Activated B cell treated with CpG ODN at 0.5 μM for 24 hours (primary cell): ENCODE results near the gene FBXW2. TPM values are rescaled to one million over a fixed set of nuclear protein-coding genes. Genes with fewer than 3 reads are reported as not detected.

Experiments used
- ATAC-seq: fragments of 200-7000 bp; cut with Tn5 transposase; one replicate; pipeline ENCODE4 v1.10.0; 2021; ENCODE audit warnings: low read depth, mild to moderate bottlenecking, moderate library complexity
- CTCF ChIA-PET: fragments of 350-600 bp; sonication (Branson Sonifier 250); formaldehyde crosslinking; loops from one replicate; lab custom pipeline; 2021; ENCODE audit warnings: antibody characterized with exemption; lab: Charles Lee
- POLR2A ChIA-PET: fragments of 350-600 bp; sonication (Branson Sonifier 250); formaldehyde crosslinking; loops from one replicate; lab custom pipeline; 2021; ENCODE audit warnings: antibody characterized with exemption; lab: Charles Lee
- DNase-seq: peaks from one replicate; pipeline ENCODE4 v3.0.0; 2022
- H3K27ac Mint-ChIP-seq: one replicate; pipeline ENCODE4 v1.8.0; 2020; ENCODE audit warnings: mixed read lengths
- H3K27me3 Mint-ChIP-seq: one replicate; pipeline ENCODE4 v1.8.0; 2021; ENCODE audit warnings: mixed read lengths
- H3K36me3 Mint-ChIP-seq: one replicate; pipeline ENCODE4 v1.8.0; 2021; ENCODE audit warnings: low read depth, mixed read lengths
- H3K4me1 Mint-ChIP-seq: one replicate; pipeline ENCODE4 v1.8.0; 2021; ENCODE audit warnings: mixed read lengths
- H3K4me3 Mint-ChIP-seq: one replicate; pipeline ENCODE4 v1.8.0; 2020; ENCODE audit warnings: mild to moderate bottlenecking, mixed read lengths
- H3K9me3 Mint-ChIP-seq: one replicate; pipeline ENCODE4 v1.8.0; 2020; ENCODE audit warnings: mixed read lengths
- intact Hi-C: fragments of 100-400 bp; cut with micrococcal nuclease; formaldehyde crosslinking; loops from one replicate; pipeline ENCODE4 v1.15.1; 2024
- total RNA-seq: library from RNA; stranded (reverse); gene quantifications from 2 replicates; pipeline ENCODE4 v1.2.3, GENCODE V29; 2022
- TF ChIP-seq, protein P1 (sequence below): fragments of 200-600 bp; IDR thresholded peaks from one replicate; pipeline ENCODE4 v1.8.0; 2022; ENCODE audit warnings: antibody characterized with exemption, mild to moderate bottlenecking

Gene FBXW2
- total RNA-seq, 1 donor from 2014 or later: 77.9 TPM

DNA sequence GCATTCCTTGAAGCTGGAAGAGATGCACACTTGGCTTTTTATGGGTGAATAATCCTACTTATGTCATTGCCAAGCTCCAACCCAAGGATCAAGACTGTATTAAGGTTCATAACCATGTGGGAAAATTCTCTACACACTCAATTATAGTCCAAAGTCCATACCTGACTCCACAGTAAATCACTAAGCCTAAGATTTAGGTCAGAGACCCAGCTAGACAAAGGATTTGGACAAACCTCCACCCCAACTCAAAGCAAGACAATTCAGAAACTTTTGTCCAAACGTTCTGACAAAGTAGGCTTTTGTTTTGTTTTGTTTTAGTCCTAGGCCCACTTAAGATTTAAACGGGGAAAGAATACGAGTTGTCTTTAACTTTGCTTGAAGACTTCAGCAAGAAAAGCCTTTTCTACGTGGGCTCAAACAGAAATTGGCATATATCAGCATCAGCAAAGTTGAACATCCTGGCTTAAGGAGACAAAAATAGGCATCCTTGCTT, 80.6 kb downstream of the FBXW2 start:
- Mint-ChIP-seq H3K36me3 (peaks cover 6% of the 10 kb centered on the region), H3K27ac (peak overlapping the region; percentile 86)
- intact Hi-C loops: loop anchor here (5.0 kb wide), 3 partner anchors 80 to 490 kb away; partner anchors contain the start of genes FBXW2 and RAB14

DNA sequence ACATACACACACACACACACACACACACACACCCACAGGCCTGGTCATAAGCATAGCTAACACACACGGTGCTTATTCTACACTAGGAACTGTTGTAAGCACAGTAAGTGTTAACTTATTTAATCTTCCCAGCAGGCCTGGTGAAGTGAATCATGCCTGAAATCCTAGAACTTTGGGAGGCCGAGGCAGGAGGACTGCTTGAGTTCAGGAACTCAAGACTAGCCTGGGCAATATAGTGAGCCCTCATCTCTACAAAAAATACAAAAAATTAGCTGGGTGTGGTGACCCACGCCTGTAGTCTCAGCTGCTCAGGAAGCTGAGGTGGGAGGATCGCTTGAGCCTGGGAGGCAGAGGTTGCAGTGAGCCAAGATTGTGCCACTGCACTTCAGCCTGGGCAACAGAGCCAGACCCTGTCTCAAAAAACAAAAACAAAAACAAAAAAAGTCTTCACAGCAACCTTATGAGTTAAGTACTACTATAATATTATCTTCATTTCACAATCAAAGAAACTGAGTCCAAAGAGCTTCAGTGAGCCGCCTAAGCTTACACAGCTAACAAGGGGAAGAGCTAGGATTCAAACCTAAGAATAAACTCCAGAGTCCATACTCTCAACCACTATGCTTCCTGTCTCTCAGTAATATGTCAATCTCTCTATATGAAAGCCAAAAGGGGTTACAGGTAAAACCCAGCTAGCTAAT, 81.2 kb downstream of the FBXW2 start:
- H3K9me3 Mint-ChIP-seq: no peaks in the 10 kb centered on the region
- CTCF ChIA-PET: interaction anchor here (1.5 kb wide), 1 partner anchor 92 kb away, joined by 10 read pairs; no protein-coding TSS in a partner anchor
- peak overlapping the region; percentile 90 for H3K4me3 Mint-ChIP-seq
- ATAC-seq (no peak), DNase-seq (no peak)
- TF ChIP-seq, protein P1, sequence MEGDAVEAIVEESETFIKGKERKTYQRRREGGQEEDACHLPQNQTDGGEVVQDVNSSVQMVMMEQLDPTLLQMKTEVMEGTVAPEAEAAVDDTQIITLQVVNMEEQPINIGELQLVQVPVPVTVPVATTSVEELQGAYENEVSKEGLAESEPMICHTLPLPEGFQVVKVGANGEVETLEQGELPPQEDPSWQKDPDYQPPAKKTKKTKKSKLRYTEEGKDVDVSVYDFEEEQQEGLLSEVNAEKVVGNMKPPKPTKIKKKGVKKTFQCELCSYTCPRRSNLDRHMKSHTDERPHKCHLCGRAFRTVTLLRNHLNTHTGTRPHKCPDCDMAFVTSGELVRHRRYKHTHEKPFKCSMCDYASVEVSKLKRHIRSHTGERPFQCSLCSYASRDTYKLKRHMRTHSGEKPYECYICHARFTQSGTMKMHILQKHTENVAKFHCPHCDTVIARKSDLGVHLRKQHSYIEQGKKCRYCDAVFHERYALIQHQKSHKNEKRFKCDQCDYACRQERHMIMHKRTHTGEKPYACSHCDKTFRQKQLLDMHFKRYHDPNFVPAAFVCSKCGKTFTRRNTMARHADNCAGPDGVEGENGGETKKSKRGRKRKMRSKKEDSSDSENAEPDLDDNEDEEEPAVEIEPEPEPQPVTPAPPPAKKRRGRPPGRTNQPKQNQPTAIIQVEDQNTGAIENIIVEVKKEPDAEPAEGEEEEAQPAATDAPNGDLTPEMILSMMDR: no peak
- peaks cover 40% of the 10 kb centered on the region for H3K4me1 Mint-ChIP-seq
- intact Hi-C loops: loop anchor here (5.0 kb wide), 3 partner anchors 80 to 490 kb away; partner anchors contain the start of genes FBXW2 and RAB14
- H3K36me3 Mint-ChIP-seq: peaks cover 6% of the 10 kb centered on the region
- H3K27ac Mint-ChIP-seq: peak overlapping the region; percentile 86
- H3K27me3 Mint-ChIP-seq: no peaks in the 10 kb centered on the region
- POLR2A ChIA-PET: interaction anchor here (0.5 to 2.0 kb wide), 2 partner anchors 30 to 81 kb away, joined by 4 to 15 read pairs; partner anchors contain the start of gene FBXW2

More for the DNA sequence above, 80.6 kb downstream of the FBXW2 start:
- ChIA-PET CTCF (interaction anchor here (1.5 kb wide), 1 partner anchor 93 kb away, joined by 10 read pairs; no protein-coding TSS in a partner anchor), POLR2A (interaction anchor here (0.5 to 2.0 kb wide), 2 partner anchors 31 to 81 kb away, joined by 4 to 15 read pairs; partner anchors contain the start of gene FBXW2)
- DNase-seq: no peak
- ATAC-seq: no peak
- TF ChIP-seq, protein P1: no peak
- no peaks in the 10 kb centered on the region for H3K27me3 Mint-ChIP-seq
- no peaks in the 10 kb centered on the region for H3K9me3 Mint-ChIP-seq
- H3K4me3 Mint-ChIP-seq: peak overlapping the region; percentile 90
- H3K4me1 Mint-ChIP-seq: peaks cover 40% of the 10 kb centered on the region

DNA sequence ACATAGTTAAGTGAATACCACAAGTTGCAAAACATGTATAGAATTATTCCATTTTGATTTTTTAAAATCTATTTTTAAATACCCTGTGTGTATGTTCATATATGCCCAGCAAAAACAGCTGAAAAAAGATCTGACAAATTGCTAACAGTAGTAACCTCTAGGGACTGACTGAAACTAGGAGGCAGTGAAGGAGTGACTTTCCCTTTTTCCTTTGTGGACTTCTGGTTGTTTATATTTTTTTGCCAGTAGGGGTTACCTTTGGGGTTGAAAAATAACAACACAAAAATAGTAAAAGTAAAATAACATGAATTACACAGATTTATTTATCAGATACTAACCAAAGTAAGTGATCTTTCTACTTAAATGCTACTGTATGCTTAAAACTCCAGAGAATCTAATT, 81.9 kb downstream of the FBXW2 start:
- intact Hi-C loops: loop anchor here (5.0 kb wide), 3 partner anchors 81 to 491 kb away; partner anchors contain the start of genes FBXW2 and RAB14
- Mint-ChIP-seq H3K4me1 (peaks cover 40% of the 10 kb centered on the region), H3K27me3 (no peaks in the 10 kb centered on the region), H3K36me3 (peaks cover 6% of the 10 kb centered on the region), H3K4me3 (no peak overlapping the region), H3K9me3 (no peaks in the 10 kb centered on the region), H3K27ac (peak overlapping the region; percentile 86)
- no peak for DNase-seq
- TF ChIP-seq, protein P1: no peak
- ChIA-PET POLR2A (interaction anchor here (2.0 kb wide), 1 partner anchor 82 kb away, joined by 15 read pairs; the partner anchor contains the start of gene FBXW2), CTCF (interaction anchor here (1.5 kb wide), 1 partner anchor 92 kb away, joined by 10 read pairs; no protein-coding TSS in a partner anchor)
- ATAC-seq: no peak

DNA sequence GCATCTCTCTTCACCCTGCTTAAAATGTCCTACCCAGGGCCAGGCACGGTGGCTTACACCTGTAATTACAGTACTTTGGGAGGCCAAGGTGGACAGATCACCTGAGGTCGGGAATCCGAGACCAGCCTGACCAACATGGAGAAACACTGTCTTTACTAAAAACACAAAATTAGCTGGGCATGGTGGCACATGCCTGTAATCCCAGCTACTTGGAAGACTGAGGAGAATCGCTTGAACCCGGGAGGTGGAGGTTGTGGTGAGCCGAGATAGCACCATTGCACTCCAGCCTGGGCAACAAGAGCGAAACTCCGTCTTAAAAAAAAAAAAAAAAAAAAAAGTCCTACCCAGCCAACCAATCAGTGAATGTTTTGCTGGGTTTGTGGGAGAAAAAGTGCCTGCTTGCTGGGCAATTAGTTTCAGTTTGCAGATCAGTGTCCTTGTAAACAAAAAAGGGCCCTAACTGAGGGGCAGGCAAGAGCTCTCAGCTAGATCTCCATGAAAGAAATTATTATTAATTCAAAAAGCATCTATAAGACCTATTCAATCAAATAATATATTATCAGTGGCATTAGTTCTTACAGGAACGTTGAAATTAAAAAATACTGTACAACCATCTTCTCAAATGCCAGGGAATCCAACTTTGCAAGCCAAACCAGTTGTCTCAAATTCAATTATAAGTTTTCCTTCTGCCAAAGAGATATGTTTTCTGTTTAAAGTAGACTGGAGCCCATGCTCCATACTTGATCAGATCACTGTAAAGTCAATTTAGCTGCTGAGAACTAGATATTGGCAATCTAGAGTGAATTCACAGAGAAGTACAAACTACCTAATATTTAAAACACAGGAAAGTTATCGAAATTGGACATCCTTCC, 82.9 kb downstream of the FBXW2 start:
- ChIA-PET POLR2A (interaction anchor here (0.7 to 0.8 kb wide), 4 partner anchors 9 to 595 kb away, joined by 3 to 7 read pairs (median 4); no protein-coding TSS in a partner anchor), CTCF (no interaction called here)
- Mint-ChIP-seq H3K36me3 (peaks cover 6% of the 10 kb centered on the region), H3K4me3 (peak overlapping the region; percentile 82), H3K9me3 (no peaks in the 10 kb centered on the region), H3K27me3 (no peaks in the 10 kb centered on the region), H3K27ac (peak overlapping the region; percentile 86), H3K4me1 (peaks cover 40% of the 10 kb centered on the region)
- ATAC-seq (no peak), DNase-seq (no peak)
- TF ChIP-seq, protein P1: no peak
- intact Hi-C loops: loop anchor here (5.0 kb wide), 3 partner anchors 82 to 492 kb away; partner anchors contain the start of genes FBXW2 and RAB14
